H1 (cell line): ENCODE data around the gene MS4A5.

Experiments
- CHD2 ChIP-seq: IDR thresholded peaks from 2 replicates; pipeline ENCODE4 v1.6.1; 2012; ENCODE audit warnings: low read length, improper control_type of control experiment
- CTCF ChIP-seq, 3 experiments: IDR thresholded peaks; 1 replicate in 2 of 3; 2 replicates in 1 of 3; pipeline versions ENCODE4 v1.5.1 to v1.6.1; 2011; ENCODE audit warnings: low read length in 3 of 3, mild to moderate bottlenecking in 3 of 3, inconsistent platforms in 2 of 3, low read depth in 1 of 3, moderate library complexity in 1 of 3; ENCODE audit not compliant: insufficient read depth in 1 of 3; ENCODE audit errors: control extremely low read depth in 1 of 3
- EP300 ChIP-seq, 2 experiments: IDR thresholded peaks; 1 replicate in 1 of 2; 2 replicates in 1 of 2; pipeline ENCODE4 v1.6.1; 2011 to 2012; ENCODE audit warnings: low read depth in 2 of 2, low read length in 2 of 2, mild to moderate bottlenecking in 2 of 2, borderline replicate concordance in 1 of 2, inconsistent platforms in 1 of 2, moderate library complexity in 1 of 2
- EZH2 ChIP-seq: fragments of 200-600 bp; sonication (generic); IDR thresholded peaks from 2 replicates; pipeline ENCODE4 v1.7.1; 2012; ENCODE audit warnings: low read depth, mild to moderate bottlenecking, moderate library complexity, low read length, inconsistent platforms; ENCODE audit not compliant: severe bottlenecking
- GABPA ChIP-seq: IDR thresholded peaks from 2 replicates; pipeline ENCODE4 v1.6.1; 2011; ENCODE audit warnings: mild to moderate bottlenecking, low read length, moderate library complexity, borderline replicate concordance; ENCODE audit not compliant: insufficient read depth
- JUN ChIP-seq: IDR thresholded peaks from 2 replicates; pipeline ENCODE4 v1.6.1; 2011; ENCODE audit warnings: low read depth, mild to moderate bottlenecking, improper control_type of control experiment, low read length
- SIX5 ChIP-seq: IDR thresholded peaks from 2 replicates; pipeline ENCODE4 v1.6.1; 2011; ENCODE audit warnings: mild to moderate bottlenecking, low read depth, low read length
- SP2 ChIP-seq: IDR thresholded peaks from 2 replicates; pipeline ENCODE4 v1.6.1; 2012; ENCODE audit warnings: mild to moderate bottlenecking, low read length, inconsistent platforms
- SRF ChIP-seq: IDR thresholded peaks from 2 replicates; pipeline ENCODE4 v1.6.1; 2011; ENCODE audit warnings: mild to moderate bottlenecking, low read depth, low read length, moderate library complexity
- TCF12 ChIP-seq: IDR thresholded peaks from 2 replicates; pipeline ENCODE4 v1.6.1; 2011; ENCODE audit warnings: low read depth, mild to moderate bottlenecking, low read length
- TEAD4 ChIP-seq: IDR thresholded peaks from 2 replicates; pipeline ENCODE4 v1.6.1; 2012; ENCODE audit warnings: low read depth, low read length, inconsistent platforms, mixed read lengths
- TF ChIP-seq, protein P1 (sequence below): IDR thresholded peaks from 2 replicates; pipeline ENCODE4 v1.6.1; 2012; ENCODE audit warnings: low read length, inconsistent platforms
- TF ChIP-seq, protein P2 (sequence below): IDR thresholded peaks from 2 replicates; pipeline ENCODE4 v1.6.1; 2011; ENCODE audit warnings: low read length, improper control_type of control experiment

- TF ChIP-seq EP300 (IDR thresholded peaks at IDR 0.05; ENCODE audit: borderline replicate concordance in 1 of 2, low read depth in 2 of 2, low read length in 2 of 2) = no peak
- no peak for TF ChIP-seq CTCF (IDR thresholded peaks at IDR 0.05; ENCODE audit: control extremely low read depth in 1 of 3, insufficient read depth in 1 of 3, low read depth in 1 of 3, low read length in 3 of 3)
- TF ChIP-seq, protein P1, sequence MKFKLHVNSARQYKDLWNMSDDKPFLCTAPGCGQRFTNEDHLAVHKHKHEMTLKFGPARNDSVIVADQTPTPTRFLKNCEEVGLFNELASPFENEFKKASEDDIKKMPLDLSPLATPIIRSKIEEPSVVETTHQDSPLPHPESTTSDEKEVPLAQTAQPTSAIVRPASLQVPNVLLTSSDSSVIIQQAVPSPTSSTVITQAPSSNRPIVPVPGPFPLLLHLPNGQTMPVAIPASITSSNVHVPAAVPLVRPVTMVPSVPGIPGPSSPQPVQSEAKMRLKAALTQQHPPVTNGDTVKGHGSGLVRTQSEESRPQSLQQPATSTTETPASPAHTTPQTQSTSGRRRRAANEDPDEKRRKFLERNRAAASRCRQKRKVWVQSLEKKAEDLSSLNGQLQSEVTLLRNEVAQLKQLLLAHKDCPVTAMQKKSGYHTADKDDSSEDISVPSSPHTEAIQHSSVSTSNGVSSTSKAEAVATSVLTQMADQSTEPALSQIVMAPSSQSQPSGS = no peak
- TF ChIP-seq SIX5 = no peak
- TF ChIP-seq, protein P2, sequence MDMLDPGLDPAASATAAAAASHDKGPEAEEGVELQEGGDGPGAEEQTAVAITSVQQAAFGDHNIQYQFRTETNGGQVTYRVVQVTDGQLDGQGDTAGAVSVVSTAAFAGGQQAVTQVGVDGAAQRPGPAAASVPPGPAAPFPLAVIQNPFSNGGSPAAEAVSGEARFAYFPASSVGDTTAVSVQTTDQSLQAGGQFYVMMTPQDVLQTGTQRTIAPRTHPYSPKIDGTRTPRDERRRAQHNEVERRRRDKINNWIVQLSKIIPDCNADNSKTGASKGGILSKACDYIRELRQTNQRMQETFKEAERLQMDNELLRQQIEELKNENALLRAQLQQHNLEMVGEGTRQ = no peak
- TF ChIP-seq CHD2 = no peak
- no peak for TF ChIP-seq GABPA
- TF ChIP-seq EZH2 = no peak
- no peak for TF ChIP-seq TCF12
- no peak for TF ChIP-seq TEAD4
- no peak for TF ChIP-seq SRF
- no peak for TF ChIP-seq SP2
- TF ChIP-seq JUN = no peak
Measured at GRCh38 chr11:60457576-60457975, 28.2 kb downstream of the MS4A5 start.
